NCI-H2107 treated with DMSO at 0.1 percent for 48 hours (cell line): Measurements from ENCODE around the gene BMERB1.

ENCODE experiments used
- DNase-seq: peaks from one replicate; lab custom pipeline; 2025; ENCODE audit not compliant: unreplicated experiment; lab: John Stamatoyannopoulos, UW

BMERB1 gene

GRCh38 chr16:15581127-15581815 lies 146.9 kb downstream of the BMERB1 start:
- no peak for DNase-seq

GRCh38 chr16:15583526-15583925 lies 149.1 kb downstream of the BMERB1 start:
- no peak for DNase-seq

- no peak for DNase-seq
These were observed 151.6 kb downstream of the BMERB1 start for GRCh38 chr16:15585956-15586355.

GRCh38 chr16:15586716-15587115 lies 152.3 kb downstream of the BMERB1 start:
- DNase-seq, result no peak

- no peak for DNase-seq
These were observed 152.9 kb downstream of the BMERB1 start for GRCh38 chr16:15587152-15587825.

GRCh38 chr16:15592324-15592723 lies 157.9 kb downstream of the BMERB1 start:
- DNase-seq, result no peak

- DNase-seq, result no peak
These were observed 158.8 kb downstream of the BMERB1 start for GRCh38 chr16:15593235-15593634.

- no peak for DNase-seq
These were observed 160.4 kb downstream of the BMERB1 start for GRCh38 chr16:15594711-15595320.

- no peak for DNase-seq
These were observed 162.7 kb downstream of the BMERB1 start for GRCh38 chr16:15597135-15597534.

- DNase-seq, result no peak
These were observed 163.6 kb downstream of the BMERB1 start for GRCh38 chr16:15597822-15598647.

GRCh38 chr16:15598648-15599190 lies 164.3 kb downstream of the BMERB1 start:
- DNase-seq, result no peak

GRCh38 chr16:15599303-15600070 lies 165.1 kb downstream of the BMERB1 start:
- DNase-seq, result no peak

- DNase-seq, result no peak
These were observed 167.0 kb downstream of the BMERB1 start for GRCh38 chr16:15601212-15601879.

GRCh38 chr16:15602285-15603044 lies 168.1 kb downstream of the BMERB1 start:
- no peak for DNase-seq

GRCh38 chr16:15604460-15605440 lies 170.4 kb downstream of the BMERB1 start:
- no peak for DNase-seq

- DNase-seq, result no peak
These were observed 171.6 kb downstream of the BMERB1 start for GRCh38 chr16:15605839-15606517.

GRCh38 chr16:15606518-15607220 lies 172.3 kb downstream of the BMERB1 start:
- no peak for DNase-seq
